Muscle of back (tissue), 11 donors: ENCODE results near the gene JPH2. TPM values are rescaled to one million over a fixed set of nuclear protein-coding genes. Genes with fewer than 3 reads are reported as not detected.
"Not testable (repeated sequence)": the region's sequence is repeated elsewhere in the genome, so short reads cannot be mapped to it uniquely, and the experiment has no call there.

Source experiments
- DNase-seq, 3 donors: peaks; one replicate each; pipeline versions ENCODE4 v3.0.0 to v3.0.0-alpha.2; 2013
- polyA plus RNA-seq, 10 donors: library from polyadenylated mRNA; unstranded; fragments of 120-200 nt; gene quantifications; one replicate each; pipeline ENCODE4 v1.2.1, GENCODE V29; 2013; ENCODE audit not compliant: insufficient read length in 10 of 10

The JPH2 gene
- polyA plus RNA-seq, 10 donors = 44.7 to 95.8 (median 72.8) TPM

DNA sequence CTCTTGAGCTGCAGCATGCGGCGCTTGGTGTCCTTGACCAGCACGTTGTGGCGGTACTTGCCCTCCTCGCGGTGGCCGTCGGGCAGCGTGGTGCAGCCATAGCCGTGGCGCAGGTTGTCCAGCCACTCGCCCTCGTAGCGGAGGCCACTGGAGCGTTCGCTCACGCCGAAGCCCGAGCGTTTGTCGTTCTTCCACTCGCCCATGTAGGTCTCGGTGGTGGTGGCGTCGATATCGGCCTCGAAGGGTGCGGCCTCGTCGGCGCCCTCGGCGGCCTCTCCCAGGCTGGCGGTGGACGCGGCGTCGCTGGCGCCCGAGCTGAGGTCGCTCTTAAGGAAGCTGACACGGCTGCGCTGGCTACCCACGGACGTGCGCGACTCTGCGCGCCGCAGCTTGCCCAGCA, 27.3 kb downstream of the JPH2 start:
- no peak for DNase-seq

DNA sequence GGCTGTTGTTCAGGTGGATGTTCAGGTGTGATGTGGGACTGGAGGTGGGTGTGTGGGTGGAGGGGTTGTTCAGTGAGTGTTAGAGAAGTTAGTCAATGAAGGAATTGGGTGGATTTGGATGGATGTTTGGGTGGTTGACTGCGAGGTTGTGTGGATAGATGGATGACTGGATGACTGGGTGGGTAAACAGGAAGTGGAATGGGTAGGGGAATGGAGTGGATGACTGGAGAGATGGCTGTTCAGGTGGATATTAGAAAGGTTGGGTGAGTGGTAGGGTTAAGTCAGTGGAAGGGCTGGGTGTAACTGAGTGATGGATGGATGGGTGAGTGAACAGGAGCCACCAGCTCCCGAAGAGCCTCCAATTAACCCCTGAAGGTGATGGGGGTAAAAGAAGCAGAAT, 27.9 kb downstream of the JPH2 start:
- no peak for DNase-seq

DNA sequence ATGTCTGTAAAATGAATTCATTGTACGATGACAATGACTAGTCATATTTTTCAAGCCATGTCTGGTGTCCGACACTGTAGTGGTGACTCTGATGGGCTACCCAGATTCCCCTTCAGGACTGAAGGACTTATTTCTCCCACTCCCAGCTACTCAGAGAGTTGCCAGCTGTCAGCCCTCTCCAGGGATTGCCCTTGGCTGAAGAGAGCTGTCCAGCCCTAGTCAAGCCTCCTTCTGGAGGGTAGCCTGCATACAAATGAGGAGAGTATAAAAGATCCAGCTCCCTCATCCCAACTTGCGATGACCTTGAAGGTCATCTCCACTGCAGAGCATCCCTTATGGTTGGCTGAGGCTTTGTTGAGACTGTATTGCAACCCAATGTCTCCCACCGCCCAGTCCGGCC, 29.9 kb downstream of the JPH2 start:
- no peak for DNase-seq

GRCh38 chr20:44154521-44155001, 32.4 kb downstream of the JPH2 start:
- DNase-seq = no peak

GRCh38 chr20:44153636-44154043, 33.3 kb downstream of the JPH2 start:
- DNase-seq = no peak

DNA sequence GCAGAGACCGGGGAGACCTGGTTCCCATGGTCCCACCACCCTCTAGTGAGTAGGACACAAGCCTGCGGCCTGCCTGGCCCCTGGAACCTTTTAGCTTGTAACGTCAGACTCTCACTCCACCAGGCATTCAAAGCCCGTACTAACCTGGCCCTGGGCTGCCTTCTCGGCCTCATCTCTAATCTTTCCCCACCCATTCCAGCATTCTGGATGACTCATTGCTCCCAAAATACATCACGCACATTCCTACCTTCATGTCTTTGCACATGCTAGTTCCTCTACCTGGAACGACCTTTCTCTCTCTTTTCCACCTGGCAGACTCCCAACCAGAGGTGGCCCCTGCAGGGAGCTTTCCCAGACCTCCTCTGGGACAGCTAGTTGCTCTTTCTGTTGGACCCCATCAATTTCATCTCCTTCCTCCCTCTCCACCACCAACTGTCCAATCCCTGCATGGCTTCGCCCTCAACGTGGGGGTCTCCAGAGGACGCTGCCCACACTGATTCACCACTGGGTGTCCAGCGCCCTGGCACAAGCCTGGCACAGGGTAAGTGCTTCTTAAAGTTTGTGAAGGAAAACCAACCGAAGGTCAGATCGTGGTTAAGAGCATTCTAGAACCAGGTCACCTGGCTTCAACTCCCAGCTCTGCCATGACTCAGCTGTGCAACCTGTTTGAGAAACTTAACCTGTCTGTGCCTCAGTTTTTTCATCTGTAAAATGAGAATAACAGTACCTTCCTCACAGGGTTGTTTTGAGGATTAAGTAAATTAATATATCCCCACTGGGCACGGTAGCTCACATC, 35.2 kb downstream of the JPH2 start:
- DNase-seq = no peak

DNA sequence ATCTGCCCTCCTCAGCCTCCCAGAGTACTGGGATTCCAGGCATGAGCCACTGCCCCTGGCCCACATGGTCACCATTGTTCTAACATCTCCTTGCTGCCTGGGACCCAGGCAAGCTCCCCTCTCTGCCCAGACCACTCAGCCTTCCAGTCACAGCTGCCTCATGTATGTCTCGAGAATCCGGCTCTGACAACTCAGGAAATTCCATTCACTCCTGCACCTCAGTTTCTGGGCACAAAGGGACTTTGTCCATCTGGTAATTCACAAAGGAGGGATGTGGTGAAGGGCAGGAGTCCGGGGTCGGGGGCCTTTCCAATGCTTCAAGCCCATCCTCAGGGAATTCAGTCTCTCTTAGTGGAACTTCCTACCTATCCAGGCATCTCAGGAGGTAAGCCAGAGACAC, 40.7 kb downstream of the JPH2 start:
- no peak for DNase-seq

GRCh38 chr20:44145131-44145775, 41.7 kb downstream of the JPH2 start:
- no peak for DNase-seq

- DNase-seq = no peak
These were observed 43.1 kb downstream of the JPH2 start for GRCh38 chr20:44143936-44144335.

- DNase-seq = no peak
These were observed 44.6 kb downstream of the JPH2 start for GRCh38 chr20:44142413-44142812.

- no peak for DNase-seq
These were observed 45.1 kb downstream of the JPH2 start for GRCh38 chr20:44141873-44142272.

DNA sequence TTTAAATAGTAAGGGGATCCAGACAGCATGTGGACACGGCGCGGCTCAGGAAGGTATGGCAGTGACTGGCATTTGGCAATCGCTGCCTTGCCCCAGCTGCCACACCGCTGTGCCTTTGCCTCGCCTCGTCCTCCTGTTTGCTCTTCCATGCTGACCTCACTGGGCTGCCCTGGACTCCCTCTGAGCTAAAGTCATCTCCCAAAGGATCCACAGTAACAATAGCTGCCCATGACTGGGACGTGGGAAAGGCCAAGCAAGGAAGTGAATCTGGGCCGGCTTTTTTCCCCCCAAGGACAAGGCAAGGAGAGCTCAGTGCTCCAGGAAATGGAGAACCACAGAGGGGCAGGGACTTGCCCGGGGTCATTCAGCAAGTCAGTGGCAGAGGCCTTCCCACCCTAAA, 48.1 kb downstream of the JPH2 start:
- no peak for DNase-seq

DNA sequence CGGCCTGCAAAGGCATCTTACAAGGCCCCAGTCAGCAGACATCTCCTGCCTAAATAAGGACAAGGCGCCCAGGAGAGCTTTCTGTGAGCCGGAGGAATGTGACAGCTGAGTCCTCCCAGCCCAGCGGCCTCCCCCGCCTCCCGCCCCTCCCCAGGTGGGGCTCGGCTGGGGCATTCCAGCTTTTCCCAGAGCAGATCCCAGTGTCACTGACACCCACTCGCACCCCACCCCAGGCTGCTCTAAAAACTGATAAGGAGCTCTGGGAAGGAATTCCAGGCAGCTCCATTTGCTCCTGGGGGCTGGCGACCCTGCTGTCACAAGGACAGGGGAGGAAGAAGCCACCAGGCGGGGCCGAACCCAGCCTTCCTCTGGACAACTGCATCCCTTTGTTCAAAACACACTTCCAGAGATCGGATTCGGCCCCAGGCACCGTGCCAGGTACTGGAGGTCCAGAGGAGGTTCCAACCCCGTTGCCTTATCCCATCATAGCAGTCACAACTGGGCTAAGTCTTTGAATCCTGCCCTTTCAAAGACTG, 49.7 kb downstream of the JPH2 start:
- peak; percentile 58 to 88 (median 61) for DNase-seq

- no peak for DNase-seq
These were observed 50.3 kb downstream of the JPH2 start for GRCh38 chr20:44136579-44137265.

DNA sequence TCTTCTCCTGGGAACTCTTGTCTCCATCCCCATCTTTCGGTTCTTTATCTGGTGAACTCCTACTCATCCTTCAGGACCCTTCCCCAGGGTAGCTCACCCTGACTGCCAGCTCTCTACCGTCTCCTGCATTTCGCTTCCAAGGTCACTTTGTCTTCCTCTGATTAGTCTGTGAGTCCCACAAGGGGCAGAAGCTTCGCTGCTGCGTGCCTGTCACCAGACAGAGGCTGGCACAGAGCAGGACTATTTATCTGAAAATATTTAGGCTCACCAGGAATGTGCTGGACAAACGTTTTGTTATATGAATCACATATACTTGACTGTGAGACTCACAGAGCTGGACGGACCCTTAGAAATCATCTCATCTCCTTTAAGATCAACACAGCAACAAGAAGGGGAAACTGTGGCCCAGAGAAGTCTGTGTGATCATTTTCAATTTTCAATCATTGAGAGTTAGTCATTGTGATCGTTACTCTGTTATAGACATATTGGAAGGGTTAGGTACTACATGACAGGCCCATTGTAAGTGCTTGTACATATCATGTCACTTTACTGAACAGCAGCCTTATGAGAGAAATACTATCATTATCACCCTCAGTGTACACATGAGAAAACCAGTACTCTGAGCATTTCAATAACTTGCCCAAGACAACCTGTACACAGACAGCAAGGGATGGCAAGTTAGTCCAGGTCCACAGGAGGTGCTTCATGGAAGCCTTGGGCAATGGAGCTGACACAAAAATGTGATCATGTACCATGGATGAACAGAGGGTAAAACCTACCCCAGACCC, 51.4 kb downstream of the JPH2 start:
- no peak for DNase-seq

GRCh38 chr20:44135012-44135412, 52.0 kb downstream of the JPH2 start:
- no peak for DNase-seq

GRCh38 chr20:44133424-44133823, 53.6 kb downstream of the JPH2 start:
- DNase-seq = no peak

DNA sequence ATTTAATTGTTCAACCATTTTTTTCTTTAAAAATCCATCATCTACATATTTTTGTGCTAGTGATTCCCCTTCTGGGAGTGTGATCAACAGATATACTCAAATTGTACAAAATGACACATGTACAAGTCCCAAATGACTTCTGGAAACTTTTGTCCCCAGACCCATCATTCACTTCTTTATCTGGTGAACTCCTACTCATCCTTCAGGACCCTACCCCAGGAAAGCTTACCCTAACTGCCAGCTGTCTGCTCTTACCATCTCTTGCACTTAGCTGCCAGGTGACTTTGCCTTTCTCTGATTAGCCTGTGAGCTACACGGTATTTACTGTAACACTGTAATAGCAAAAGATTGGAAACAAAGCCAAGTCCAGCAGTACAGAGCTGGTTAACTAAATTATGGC, 55.3 kb downstream of the JPH2 start:
- DNase-seq = no peak

GRCh38 chr20:44129911-44130718, 56.9 kb downstream of the JPH2 start:
- peak in 1 of 3 donors; percentile 48 for DNase-seq

- not testable (repeated sequence) for DNase-seq
These were observed 57.7 kb downstream of the JPH2 start for GRCh38 chr20:44129300-44129699.

DNA sequence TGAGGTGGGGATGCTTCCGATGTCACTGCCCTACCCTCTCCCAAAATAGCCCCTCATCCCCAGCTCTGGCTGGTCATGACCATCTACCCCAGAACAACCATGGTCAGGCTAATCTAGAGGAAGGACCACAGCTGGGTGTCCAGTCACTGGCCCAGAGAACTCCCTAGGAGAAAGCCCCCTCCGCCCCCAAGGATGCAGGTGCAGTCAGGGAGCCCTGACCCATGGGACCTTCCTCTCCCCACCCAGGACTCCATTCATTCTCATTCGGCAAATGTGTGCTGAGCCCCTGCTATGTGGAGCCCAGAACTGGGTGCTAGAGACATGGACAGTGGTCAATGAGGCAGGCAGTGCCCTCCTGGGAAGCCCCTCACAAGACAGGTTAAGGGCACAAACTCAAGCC, 60.5 kb downstream of the JPH2 start:
- DNase-seq = no peak
